OCI-LY1 (cell line): ENCODE results near the gene USP40.

Experiments
- CTCF ChIP-seq: fragments of 200-600 bp; sonication (generic), shearing (Covaris generic); IDR thresholded peaks from 2 replicates; pipeline ENCODE4 v1.5.1; 2017; ENCODE audit warnings: mild to moderate bottlenecking, antibody characterized with exemption, low read length, moderate library complexity, mixed read lengths
- EZH2 ChIP-seq: fragments of 200-600 bp; sonication (generic), shearing (Covaris generic); IDR thresholded peaks from 2 replicates; pipeline ENCODE4 v1.8.0; 2017; ENCODE audit warnings: borderline replicate concordance, mixed run types, mild to moderate bottlenecking, antibody characterized with exemption, low read length, moderate library complexity, mixed read lengths

GRCh38 chr2:233497692-233498091 is 68.9 kb downstream of the USP40 start:
- TF ChIP-seq EZH2 (no peak), CTCF (no peak)
